GM19438 (cell line): ENCODE data around the gene TMEM40.
"Not testable (repeated sequence)": the region's sequence is repeated elsewhere in the genome, so short reads cannot be mapped to it uniquely, and the experiment has no call there.

Experiments
- ATAC-seq: cut with Tn5 transposase; IDR thresholded peaks from one replicate; pipeline ENCODE4 v1.9.1; 2021; ENCODE audit warnings: low read depth; ENCODE audit not compliant: unreplicated experiment

Gene TMEM40

GRCh38 chr3:12752809-12753208 is 6.2 kb downstream of the TMEM40 start:
- ATAC-seq: no peak

- ATAC-seq: no peak
Measured at GRCh38 chr3:12752102-12752501, 7.0 kb downstream of the TMEM40 start.

DNA sequence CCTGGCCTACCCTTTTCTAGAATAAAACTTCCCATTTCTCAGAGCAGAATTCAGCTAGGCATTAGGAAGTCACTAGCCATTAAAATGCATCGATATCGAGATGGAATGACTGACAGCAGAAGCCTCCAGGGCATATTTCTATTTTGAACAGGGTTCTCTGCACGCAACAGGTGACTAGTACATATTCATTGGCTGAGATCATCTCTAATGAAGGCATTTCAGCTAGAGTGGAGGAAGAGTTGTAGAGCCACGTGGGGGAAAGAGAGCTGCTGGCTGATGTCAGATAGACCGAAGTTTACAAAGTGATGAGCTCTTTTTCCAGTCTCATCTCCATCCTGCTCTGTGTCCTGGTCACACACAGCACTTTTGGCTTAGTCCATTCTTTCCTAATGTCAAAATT is 7.5 kb downstream of the TMEM40 start:
- ATAC-seq: no peak

DNA sequence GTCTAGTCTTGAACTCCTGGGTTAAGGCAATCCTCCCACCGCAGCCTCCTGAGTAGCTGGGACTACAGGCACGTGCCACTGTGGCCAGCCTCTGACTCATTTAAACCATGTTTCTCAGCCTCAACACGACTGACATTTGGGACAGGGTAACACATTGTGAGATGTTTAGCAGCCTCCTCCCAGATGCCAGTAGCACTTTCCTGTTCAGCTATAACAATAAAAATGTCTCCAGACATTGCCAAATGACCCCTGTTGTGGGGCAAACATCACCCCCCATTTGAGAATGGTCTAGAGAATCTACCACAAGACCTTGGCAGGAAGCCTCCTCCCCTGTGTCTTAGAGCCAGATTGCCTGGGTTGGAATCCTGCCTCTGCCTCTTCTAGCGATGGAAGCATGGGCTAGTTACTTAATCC is 8.4 kb downstream of the TMEM40 start:
- ATAC-seq: no peak

GRCh38 chr3:12750223-12750622 is 8.8 kb downstream of the TMEM40 start:
- no peak for ATAC-seq

DNA sequence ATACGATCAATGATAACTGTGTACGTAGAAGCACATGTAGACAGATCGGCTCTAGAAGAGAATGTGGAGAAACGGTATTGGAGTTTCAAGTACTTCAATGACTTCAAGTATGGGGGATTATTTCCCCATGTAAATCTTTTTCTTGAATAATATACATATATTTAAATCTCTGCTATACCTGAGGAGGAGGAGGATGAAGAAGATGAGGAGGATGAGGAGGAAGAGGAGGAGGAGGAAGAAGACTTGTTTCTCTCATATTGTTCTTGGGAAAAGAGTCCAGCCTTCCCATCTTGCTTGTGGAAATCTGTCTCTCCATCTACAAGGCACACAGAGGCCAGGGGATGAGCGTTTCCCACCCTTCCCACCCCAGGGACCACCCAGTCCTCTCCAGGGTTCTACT is 10.6 kb downstream of the TMEM40 start:
- ATAC-seq: no peak

GRCh38 chr3:12746419-12746818 is 12.6 kb downstream of the TMEM40 start:
- no peak for ATAC-seq

DNA sequence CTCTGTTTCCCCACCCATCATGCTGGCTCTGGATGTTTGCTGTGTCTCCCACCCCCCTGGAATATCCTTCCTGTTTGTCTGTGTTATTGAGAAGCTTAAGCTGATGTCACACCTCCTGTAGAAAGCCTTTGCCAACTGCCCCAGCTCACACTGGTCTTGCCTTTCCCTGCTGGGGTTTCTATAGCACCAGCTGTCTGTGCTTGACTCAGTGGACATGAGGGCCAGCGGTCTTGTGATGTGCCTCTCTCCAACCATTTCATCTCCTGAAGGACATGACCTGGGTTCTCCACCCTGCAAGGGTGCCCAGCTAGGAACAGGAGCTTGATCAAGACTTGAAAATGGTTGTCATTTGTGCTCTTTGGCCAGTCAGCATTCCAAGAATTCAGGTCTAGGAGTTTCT is 14.7 kb downstream of the TMEM40 start:
- no peak for ATAC-seq

- no peak for ATAC-seq
Measured at GRCh38 chr3:12743583-12743982, 15.5 kb downstream of the TMEM40 start.

- ATAC-seq: no peak
Measured at GRCh38 chr3:12742330-12743107, 16.5 kb downstream of the TMEM40 start.

- no peak for ATAC-seq
Measured at GRCh38 chr3:12741209-12741608, 17.9 kb downstream of the TMEM40 start.

- ATAC-seq: no peak
Measured at GRCh38 chr3:12737833-12738232, 21.2 kb downstream of the TMEM40 start.

DNA sequence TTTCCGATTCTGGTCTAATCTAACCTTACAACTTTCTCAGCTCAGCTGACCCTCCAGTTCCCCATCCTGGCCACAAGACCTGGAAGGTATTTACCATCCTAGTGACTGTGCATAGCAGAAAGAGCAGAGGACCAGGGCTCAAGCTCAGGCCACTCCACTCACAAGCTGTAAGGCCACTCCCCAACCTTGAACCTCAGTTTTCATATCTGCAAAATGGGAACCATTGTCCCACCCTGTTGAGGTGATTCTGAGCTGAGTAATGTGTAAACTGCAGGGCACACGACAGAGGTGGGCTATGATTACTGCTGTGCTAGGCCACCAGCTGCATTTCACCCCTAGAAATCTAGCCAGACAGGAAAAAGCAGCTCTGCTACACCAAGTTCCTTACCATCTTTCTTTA is 21.7 kb downstream of the TMEM40 start:
- ATAC-seq: no peak

GRCh38 chr3:12734960-12735359 is 24.1 kb downstream of the TMEM40 start:
- ATAC-seq: no peak

DNA sequence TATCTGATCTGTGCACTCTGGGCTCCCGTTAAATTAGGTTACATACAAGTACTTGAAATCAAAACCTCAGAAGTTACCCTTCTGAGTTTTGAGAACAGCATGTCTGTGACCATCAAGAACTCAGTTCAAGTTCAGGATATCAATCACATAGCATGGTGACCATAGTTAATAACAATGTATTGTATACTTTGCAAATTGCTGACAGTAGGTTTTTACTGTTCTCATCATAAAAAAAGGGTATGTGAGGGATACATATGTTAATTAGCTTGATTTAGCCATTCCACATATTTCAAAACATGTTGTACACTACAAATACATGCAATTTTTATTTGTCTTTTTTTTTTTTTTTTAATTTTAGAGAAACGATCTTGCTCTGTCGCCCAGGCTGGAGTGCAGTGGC is 25.5 kb downstream of the TMEM40 start:
- no peak for ATAC-seq

DNA sequence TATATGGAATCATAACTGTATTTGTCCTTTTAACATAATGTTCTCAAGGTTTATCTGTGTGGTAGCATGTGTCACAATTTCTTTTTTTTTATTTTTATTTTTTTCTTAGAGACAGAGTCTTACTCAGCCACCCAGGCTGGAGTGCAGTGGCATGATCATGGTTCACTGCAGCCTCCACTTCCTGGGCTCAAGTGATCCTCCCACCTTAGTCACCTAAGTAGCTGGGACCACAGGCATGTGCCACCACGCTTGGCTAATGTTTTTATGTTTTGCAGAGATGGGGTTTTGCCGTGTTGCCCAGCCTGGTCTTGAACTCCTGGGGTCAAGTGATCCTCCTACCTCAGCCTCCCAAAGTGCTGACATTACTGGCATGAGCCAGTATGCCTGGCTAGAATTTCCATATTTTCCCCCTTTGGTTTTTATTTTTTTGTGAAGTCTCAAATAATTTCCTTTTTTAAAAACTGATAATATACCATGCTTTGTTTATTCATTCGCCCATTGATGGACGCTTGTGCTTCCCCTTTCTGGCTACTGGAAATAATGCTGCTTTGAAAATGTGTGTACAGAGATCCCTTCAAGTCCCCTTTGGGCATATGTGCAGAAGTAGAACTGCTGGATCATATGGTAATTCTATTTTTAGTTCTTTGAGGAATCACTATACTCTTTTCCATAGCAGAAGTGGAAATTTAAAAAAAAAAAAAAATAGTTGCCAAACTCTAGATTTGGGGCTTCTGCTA is 28.4 kb downstream of the TMEM40 start:
- ATAC-seq: no peak

- ATAC-seq: no peak
Measured at GRCh38 chr3:12729051-12729651, 29.9 kb downstream of the TMEM40 start.

DNA sequence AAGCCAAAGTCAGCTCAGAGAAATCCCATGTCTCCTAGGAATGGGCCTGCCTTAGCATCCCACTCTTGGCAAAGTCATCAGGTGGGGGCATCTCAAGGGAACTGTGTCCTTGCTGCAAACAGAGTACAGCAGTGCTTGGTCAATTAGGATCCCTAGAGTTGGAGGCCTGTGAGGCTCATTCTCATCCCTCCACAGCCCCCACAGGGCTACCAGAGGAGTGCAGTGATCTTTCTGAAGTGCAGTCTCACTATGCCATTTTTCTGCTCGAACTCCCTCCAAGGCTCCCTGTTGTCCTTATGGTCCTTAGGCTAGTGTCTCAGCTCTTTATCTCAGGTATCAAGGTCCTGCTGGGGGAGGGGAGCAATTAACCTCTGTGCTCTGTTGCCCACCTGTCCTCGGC is 31.1 kb downstream of the TMEM40 start:
- ATAC-seq: no peak

DNA sequence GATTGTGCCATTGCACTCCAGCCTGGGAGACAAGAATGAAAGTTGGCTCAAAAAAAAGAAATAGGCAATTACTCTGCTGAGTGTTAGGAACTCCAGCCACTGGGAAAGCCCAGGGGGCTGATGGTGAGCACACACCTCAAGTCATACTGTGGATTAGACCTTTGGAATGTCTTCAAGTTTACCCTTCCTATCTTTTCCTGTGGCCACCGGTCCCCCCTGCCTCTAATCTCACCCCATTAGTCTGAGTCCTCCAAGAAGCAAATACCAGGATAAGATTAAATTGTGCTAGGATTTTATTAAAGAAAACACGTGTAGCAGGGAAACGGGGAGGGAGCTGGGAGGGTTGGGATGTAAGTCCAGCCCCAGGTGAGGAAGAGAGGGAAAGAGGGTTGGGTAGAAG is 31.6 kb downstream of the TMEM40 start:
- no peak for ATAC-seq

- no peak for ATAC-seq
Measured at GRCh38 chr3:12725436-12725835, 33.6 kb downstream of the TMEM40 start.

DNA sequence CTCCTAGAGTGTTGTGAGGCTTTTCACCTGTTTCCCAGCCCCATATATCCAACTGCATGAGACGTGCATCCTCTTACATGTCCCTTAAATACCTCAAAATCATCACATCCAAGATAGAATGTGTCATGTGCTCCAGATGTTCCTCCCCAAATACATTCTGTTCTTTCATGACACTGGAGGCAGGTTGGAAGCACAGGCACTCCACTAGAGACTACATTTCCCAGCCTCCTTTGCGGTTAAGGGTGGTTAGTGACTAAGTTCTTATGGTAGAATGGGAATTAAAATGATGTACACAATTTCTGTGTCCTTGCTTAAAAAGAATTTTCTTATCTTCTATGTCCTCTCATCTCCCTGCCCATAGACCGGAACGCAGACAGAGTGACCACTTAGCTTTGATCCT is 34.3 kb downstream of the TMEM40 start:
- ATAC-seq: no peak

GRCh38 chr3:12723362-12723761 is 35.7 kb downstream of the TMEM40 start:
- not testable (repeated sequence) for ATAC-seq
